HepG2 (cell line): ENCODE results near the gene C2orf15. TPM values are rescaled to one million over a fixed set of nuclear protein-coding genes. Genes with fewer than 3 reads are reported as not detected.

ENCODE experiments used
- AKNA ChIP-seq: sonication (generic); formaldehyde crosslinking; IDR thresholded peaks from 2 replicates; pipeline ENCODE4 v1.4.0; 2020; ENCODE audit warnings: missing genetic modification reagents, borderline replicate concordance
- DDIT3 ChIP-seq: sonication (generic); formaldehyde crosslinking; IDR thresholded peaks from 2 replicates; pipeline ENCODE4 v1.4.0; 2020; ENCODE audit warnings: mild to moderate bottlenecking, missing genetic modification reagents
- HIVEP1 ChIP-seq: sonication (generic); formaldehyde crosslinking; IDR thresholded peaks from 2 replicates; pipeline ENCODE4 v1.4.0; 2020; ENCODE audit warnings: mild to moderate bottlenecking, missing genetic modification reagents
- KLF12 ChIP-seq: sonication (generic); formaldehyde crosslinking; IDR thresholded peaks from 2 replicates; pipeline ENCODE4 v1.4.0; 2020; ENCODE audit warnings: missing genetic modification reagents, borderline replicate concordance
- LBX2 ChIP-seq: sonication (generic); formaldehyde crosslinking; IDR thresholded peaks from 2 replicates; pipeline ENCODE4 v1.5.0; 2020; ENCODE audit warnings: missing genetic modification reagents, mild to moderate bottlenecking, borderline replicate concordance
- MBNL3 ChIP-seq: fragments of 250-450 bp; sonication (Bioruptor Pico); conservative IDR thresholded peaks from 2 replicates; pipeline ENCODE4 v1.8.0; 2022; ENCODE audit warnings: mild to moderate bottlenecking, inconsistent platforms
- NFYB ChIP-seq: sonication (generic); formaldehyde crosslinking; IDR thresholded peaks from 2 replicates; pipeline ENCODE4 v1.4.0; 2020; ENCODE audit warnings: missing genetic modification reagents
- SOX13 ChIP-seq, 3 experiments: fragments of 450-650 bp in 1 of 3; sonication (generic) in 1 of 3; formaldehyde crosslinking in 1 of 3; IDR thresholded peaks in 2 of 3; conservative IDR thresholded peaks in 1 of 3; 2 replicates each; pipeline versions ENCODE4 v1.5.0 to v1.6.1; 2016 to 2020; ENCODE audit warnings: antibody characterized with exemption in 1 of 3, mild to moderate bottlenecking in 1 of 3, missing compliant biosample characterization in 1 of 3, missing genetic modification reagents in 1 of 3, moderate library complexity in 1 of 3
- SRSF1 ChIP-seq: fragments of 200-400 bp; formaldehyde crosslinking; optimal IDR thresholded peaks from 2 replicates; pipeline ENCODE3; 2017; ENCODE audit warnings: mild to moderate bottlenecking, low read depth, low read length, moderate library complexity
- TGIF2 ChIP-seq: IDR thresholded peaks from 2 replicates; pipeline ENCODE4 v1.6.1; 2016; ENCODE audit warnings: control low read depth, missing compliant biosample characterization
- WIZ ChIP-seq: sonication (generic); formaldehyde crosslinking; IDR thresholded peaks from 2 replicates; pipeline ENCODE4 v1.5.1; 2020; ENCODE audit warnings: mild to moderate bottlenecking, missing genetic modification reagents
- ZFP90 ChIP-seq: sonication (generic); formaldehyde crosslinking; IDR thresholded peaks from 2 replicates; pipeline ENCODE4 v1.8.0; 2022; ENCODE audit warnings: missing genetic modification reagents, mild to moderate bottlenecking, inconsistent platforms, borderline replicate concordance
- ZNF687 ChIP-seq: sonication (generic); formaldehyde crosslinking; IDR thresholded peaks from 2 replicates; pipeline ENCODE4 v1.5.1; 2020; ENCODE audit warnings: mild to moderate bottlenecking, missing genetic modification reagents, moderate library complexity
- ZXDC ChIP-seq: sonication (generic); formaldehyde crosslinking; IDR thresholded peaks from 2 replicates; pipeline ENCODE4 v1.5.0; 2020; ENCODE audit warnings: mild to moderate bottlenecking, missing genetic modification reagents
- polyA plus RNA-seq, 8 experiments: library from polyadenylated mRNA; depleted of rRNA in 3 of 8; stranded (reverse) in 7 of 8; unstranded in 1 of 8; fragments of >200 nt; fragmentation: Illumina TruSeq in 4 of 8; extraction: Trizol in 4 of 8; gene quantifications; 2 replicates each; pipeline versions ENCODE4 v1.2.1 to v1.2.3, GENCODE V29; 2011 to 2016; ENCODE audit warnings: low read depth in 4 of 8, missing spikeins in 1 of 8, mixed read lengths in 1 of 8; ENCODE audit not compliant: insufficient read depth in 1 of 8
- total RNA-seq, 5 experiments: library from RNA; depleted of rRNA; stranded (reverse); fragments of >200 nt; fragmentation: Illumina TruSeq; extraction: Trizol; gene quantifications; 2 replicates each; pipeline ENCODE4 v1.2.3, GENCODE V29; 2016; ENCODE audit warnings: low read depth in 1 of 5

The C2orf15 gene
- total and polyA plus RNA-seq, 2 of the 13 experiments (the other 11 are each of a cell fraction or from before 2014, with no cell fraction given): 5.5 to 8.3 TPM

- TF ChIP-seq ZFP90 (CRISPR knock-in tag) (peak; percentile 96; the same call in 1 of the 2 replicates), NFYB (CRISPR knock-in tag) (peak; percentile 60), LBX2 (CRISPR knock-in tag) (no peak), HIVEP1 (CRISPR knock-in tag) (peak; percentile 97), WIZ (CRISPR knock-in tag) (no peak; the same call in 1 of the 2 replicates), DDIT3 (CRISPR knock-in tag) (no peak), SRSF1 (peak; percentile 95), ZNF687 (CRISPR knock-in tag) (peak; percentile 94), KLF12 (CRISPR knock-in tag) (peak; percentile 86), AKNA (CRISPR knock-in tag) (no peak), SOX13 (IDR thresholded peaks at IDR 0.05) (peak; percentile 60; the same call in 1 of the 2 replicates), SOX13 (CRISPR knock-in tag; conservative IDR thresholded peaks at IDR 0.05 in 1 of 2, IDR thresholded peaks at IDR 0.05 in 1 of 2) (peak in 1 of 2 experiments; percentile 72; a peak in 2 of 4 replicates), TGIF2 (CRISPR knock-in tag) (no peak; the same call in none of the 2 replicates), ZXDC (CRISPR knock-in tag) (peak; percentile 93), MBNL3 (no peak)
Measured at GRCh38 chr2:99180755-99181623, 39.5 kb downstream of the C2orf15 start, which contains the start of the genes MITD1 and MRPL30 (continued).
